Type B pancreatic cell (in vitro differentiated cells): ENCODE results near the gene NOS1AP. TPM values are rescaled to one million over a fixed set of nuclear protein-coding genes. Genes with fewer than 3 reads are reported as not detected.

Source experiments
- DNase-seq: peaks from one replicate; pipeline ENCODE4 v3.0.0; 2021; ENCODE audit warnings: mixed read lengths; ENCODE audit not compliant: unreplicated experiment; ENCODE audit errors: extremely low spot score
- H3K27ac Mint-ChIP-seq: 2 replicates; pipeline ENCODE4 v1.8.0; 2021; ENCODE audit warnings: mild to moderate bottlenecking, mixed read lengths
- H3K27me3 Mint-ChIP-seq: 2 replicates; pipeline ENCODE4 v1.8.0; 2021; ENCODE audit warnings: mixed read lengths
- H3K36me3 Mint-ChIP-seq: 2 replicates; pipeline ENCODE4 v1.8.0; 2021; ENCODE audit warnings: mixed read lengths
- H3K4me1 Mint-ChIP-seq: one replicate; pipeline ENCODE4 v1.8.0; 2021; ENCODE audit warnings: mixed read lengths; ENCODE audit not compliant: unreplicated experiment
- H3K4me3 Mint-ChIP-seq: 2 replicates; pipeline ENCODE4 v1.8.0; 2021; ENCODE audit warnings: mild to moderate bottlenecking, mixed read lengths
- H3K9me3 Mint-ChIP-seq: 2 replicates; pipeline ENCODE4 v1.8.0; 2021; ENCODE audit warnings: mixed read lengths
- total RNA-seq: library from RNA; stranded (reverse); gene quantifications from 2 replicates; pipeline ENCODE4 v1.2.1, GENCODE V29; 2021; ENCODE audit warnings: low replicate concordance
- TF ChIP-seq, protein P1 (sequence below): fragments of 200-600 bp; sonication (generic); conservative IDR thresholded peaks from 2 replicates; pipeline ENCODE4 v1.5.0; 2021; ENCODE audit warnings: antibody characterized with exemption, mild to moderate bottlenecking

NOS1AP gene
- total RNA-seq, 1 donor from 2014 or later: 10.4 TPM

DNA sequence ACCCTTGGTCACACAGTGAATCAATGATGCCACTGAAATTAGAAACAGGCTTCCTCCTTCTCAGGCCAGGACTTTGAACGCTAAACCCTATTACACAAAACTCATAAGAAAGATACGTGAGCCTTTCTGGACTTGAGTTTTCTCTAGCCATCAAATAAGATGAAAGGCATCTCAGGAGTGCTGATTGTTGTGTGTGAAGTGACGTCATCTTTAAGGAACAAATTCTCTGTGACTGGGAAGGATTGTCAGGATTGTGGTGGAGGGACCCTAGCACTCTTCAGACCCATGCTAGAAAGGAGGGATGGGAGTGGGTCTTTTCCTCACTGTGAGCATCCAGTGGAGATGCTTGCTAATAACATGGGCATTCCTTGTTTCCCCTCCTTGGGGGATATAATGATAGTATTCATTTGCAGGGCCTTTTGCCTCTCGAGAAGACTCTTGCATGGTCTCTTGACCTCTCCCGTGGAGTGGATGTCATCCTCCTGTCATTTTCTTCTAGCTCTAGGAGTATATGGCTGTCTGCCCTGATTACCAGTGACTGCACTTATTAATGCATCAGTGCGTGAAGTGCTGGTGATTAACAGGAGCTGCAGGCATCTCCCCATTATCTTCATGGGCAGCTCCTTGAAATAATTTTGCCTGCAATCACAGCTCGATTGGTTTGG, 267.3 kb downstream of the NOS1AP start:
- TF ChIP-seq, protein P1, sequence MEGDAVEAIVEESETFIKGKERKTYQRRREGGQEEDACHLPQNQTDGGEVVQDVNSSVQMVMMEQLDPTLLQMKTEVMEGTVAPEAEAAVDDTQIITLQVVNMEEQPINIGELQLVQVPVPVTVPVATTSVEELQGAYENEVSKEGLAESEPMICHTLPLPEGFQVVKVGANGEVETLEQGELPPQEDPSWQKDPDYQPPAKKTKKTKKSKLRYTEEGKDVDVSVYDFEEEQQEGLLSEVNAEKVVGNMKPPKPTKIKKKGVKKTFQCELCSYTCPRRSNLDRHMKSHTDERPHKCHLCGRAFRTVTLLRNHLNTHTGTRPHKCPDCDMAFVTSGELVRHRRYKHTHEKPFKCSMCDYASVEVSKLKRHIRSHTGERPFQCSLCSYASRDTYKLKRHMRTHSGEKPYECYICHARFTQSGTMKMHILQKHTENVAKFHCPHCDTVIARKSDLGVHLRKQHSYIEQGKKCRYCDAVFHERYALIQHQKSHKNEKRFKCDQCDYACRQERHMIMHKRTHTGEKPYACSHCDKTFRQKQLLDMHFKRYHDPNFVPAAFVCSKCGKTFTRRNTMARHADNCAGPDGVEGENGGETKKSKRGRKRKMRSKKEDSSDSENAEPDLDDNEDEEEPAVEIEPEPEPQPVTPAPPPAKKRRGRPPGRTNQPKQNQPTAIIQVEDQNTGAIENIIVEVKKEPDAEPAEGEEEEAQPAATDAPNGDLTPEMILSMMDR: no peak
- Mint-ChIP-seq H3K4me3 (no peak overlapping the region), H3K27ac (no peak overlapping the region), H3K9me3 (no peaks in the 10 kb centered on the region), H3K36me3 (peaks cover 3% of the 10 kb centered on the region), H3K27me3 (no peaks in the 10 kb centered on the region), H3K4me1 (no peaks in the 10 kb centered on the region)
- no peak for DNase-seq

DNA sequence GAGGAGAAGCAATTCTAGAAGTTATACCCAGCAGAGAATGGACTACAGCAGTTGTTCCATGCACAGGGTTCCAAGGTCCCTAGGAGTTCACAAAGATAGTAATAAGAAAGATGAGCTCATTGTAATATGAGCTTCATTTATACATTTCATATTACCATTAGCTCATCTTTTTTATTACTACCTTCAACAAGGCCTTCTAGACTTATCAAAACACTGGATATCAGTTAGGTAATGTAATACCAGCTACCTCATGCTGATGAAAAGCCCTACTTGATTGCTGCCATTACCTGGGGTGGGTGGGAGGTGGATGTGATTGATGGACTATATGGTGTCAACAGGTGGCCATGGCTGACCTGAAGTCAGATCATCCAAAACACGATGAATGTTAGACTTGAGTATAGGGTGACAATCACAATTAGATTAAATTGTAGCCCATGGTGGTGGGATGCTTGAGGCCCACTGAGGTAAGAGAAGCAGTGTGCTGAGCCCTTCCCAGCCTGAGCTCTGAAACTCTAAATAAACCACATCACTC, 273.0 kb downstream of the NOS1AP start:
- DNase-seq: no peak
- H3K4me3 Mint-ChIP-seq: no peak overlapping the region
- no peaks in the 10 kb centered on the region for H3K27me3 Mint-ChIP-seq
- H3K9me3 Mint-ChIP-seq: no peaks in the 10 kb centered on the region
- H3K27ac Mint-ChIP-seq: no peak overlapping the region
- TF ChIP-seq, protein P1: no peak
- H3K36me3 Mint-ChIP-seq: peaks cover 5% of the 10 kb centered on the region
- H3K4me1 Mint-ChIP-seq: peaks cover 6% of the 10 kb centered on the region

DNA sequence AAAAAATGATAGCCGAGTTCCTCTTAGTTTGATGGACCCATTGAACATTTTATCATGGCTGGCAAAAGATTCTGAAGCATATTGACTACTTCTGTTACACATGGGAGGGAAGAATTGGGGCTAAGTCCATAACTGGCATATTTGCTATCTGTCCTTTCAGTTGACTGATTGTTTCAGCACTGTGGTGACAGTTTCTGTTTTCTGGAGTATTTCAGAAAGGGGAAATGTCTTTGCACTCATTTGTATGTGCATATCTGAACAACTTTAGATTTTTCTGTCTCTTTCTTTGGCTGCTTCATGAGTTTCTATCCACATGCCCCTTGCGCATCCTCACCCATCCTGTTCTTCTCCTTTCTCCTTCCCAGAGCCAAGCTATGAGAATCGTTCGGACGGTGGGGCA, 274.0 kb downstream of the NOS1AP start:
- no peak for DNase-seq

DNA sequence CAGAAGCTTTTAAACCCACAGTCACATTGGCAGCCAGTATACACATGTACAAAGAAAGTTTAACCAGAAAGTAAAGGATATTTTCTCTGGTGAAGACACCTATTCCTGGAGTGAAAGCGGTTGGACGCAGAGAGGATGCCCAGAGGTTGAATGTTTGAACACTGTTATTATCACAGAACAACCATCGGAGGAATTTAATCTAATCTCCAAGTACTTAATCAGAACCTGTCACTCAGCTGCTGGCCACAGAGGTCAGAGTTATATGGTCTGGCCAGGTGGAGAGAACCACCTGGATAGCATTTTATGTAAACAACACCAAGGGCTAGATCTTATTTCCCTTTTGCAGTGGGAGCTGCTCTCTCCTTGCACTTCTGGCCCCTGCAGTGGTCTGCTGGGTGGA, 277.8 kb downstream of the NOS1AP start:
- no peak for DNase-seq
- Mint-ChIP-seq H3K27me3 (no peaks in the 10 kb centered on the region), H3K36me3 (peaks cover 13% of the 10 kb centered on the region), H3K27ac (no peak overlapping the region), H3K9me3 (peaks cover 5% of the 10 kb centered on the region), H3K4me1 (peaks cover 16% of the 10 kb centered on the region), H3K4me3 (no peak overlapping the region)
- TF ChIP-seq, protein P1: no peak

More for the DNA sequence above, 274.0 kb downstream of the NOS1AP start:
- Mint-ChIP-seq H3K4me3 (no peak overlapping the region), H3K27ac (no peak overlapping the region), H3K9me3 (no peaks in the 10 kb centered on the region), H3K36me3 (peaks cover 9% of the 10 kb centered on the region), H3K27me3 (no peaks in the 10 kb centered on the region), H3K4me1 (peaks cover 10% of the 10 kb centered on the region)
- TF ChIP-seq, protein P1: no peak

DNA sequence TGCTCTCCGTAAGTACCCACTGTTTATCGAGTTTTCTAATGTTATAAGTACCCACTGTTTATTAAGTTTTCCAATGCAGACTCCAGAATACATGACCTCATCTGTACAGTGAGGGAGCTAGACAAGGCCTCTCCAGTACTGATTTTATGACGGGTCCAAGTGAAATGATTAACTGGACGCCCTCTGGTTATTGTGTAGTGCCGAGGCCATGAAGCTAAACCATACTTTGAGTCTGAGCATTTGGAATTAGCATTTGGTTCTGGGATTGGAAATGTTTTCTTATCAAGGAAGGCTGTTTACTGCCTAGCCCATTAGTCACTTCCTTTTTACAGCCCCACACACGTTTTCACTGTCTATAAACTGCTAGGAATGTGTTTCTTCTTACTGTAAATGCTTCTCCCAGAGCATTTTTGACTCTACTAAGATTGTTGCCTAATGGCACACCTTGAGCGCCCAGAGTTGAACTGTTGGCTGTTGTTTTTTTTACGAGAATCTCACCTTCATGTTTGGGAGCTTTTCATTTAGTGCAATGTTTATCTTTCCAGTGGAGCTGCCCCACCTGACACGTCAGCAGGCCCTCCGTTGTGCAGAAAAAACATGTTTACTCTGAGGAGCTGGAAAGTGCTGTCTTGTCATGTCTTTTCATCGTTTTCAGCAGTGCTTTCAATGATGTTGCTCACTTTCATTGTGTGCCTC, 280.3 kb downstream of the NOS1AP start:
- Mint-ChIP-seq H3K9me3 (peaks cover 5% of the 10 kb centered on the region), H3K27ac (peak overlapping the region; percentile 82), H3K27me3 (no peaks in the 10 kb centered on the region), H3K36me3 (peaks cover 17% of the 10 kb centered on the region), H3K4me3 (no peak overlapping the region), H3K4me1 (peaks cover 30% of the 10 kb centered on the region)
- DNase-seq: no peak
- TF ChIP-seq, protein P1: no peak
